Activated T-helper 1 cell treated with anti-CD3 and anti-CD28 coated beads, Interleukin-2, amount 50 U/mL, for 16 hours (primary cell): ENCODE measurements around the gene TGDS.

ENCODE experiments used
- DNase-seq, 2 donors: peaks; one replicate each; pipeline ENCODE4 v3.0.0-alpha.2; 2020; ENCODE audit warnings: low read depth in 1 of 2, low spot score in 1 of 2

Gene TGDS

GRCh38 chr13:94601446-94602431 is 5.8 kb upstream of the TGDS start, which contains the start of gene GPR180:
Gene GPR180 (plus strand): TSS chr13:94601857. CDS start chr13:94601928, 71 bp downstream.
- peak; percentile 66 to 84 for DNase-seq

- DNase-seq, result no peak
These were observed 3.9 kb upstream of the TGDS start for GRCh38 chr13:94599877-94600276.

DNA sequence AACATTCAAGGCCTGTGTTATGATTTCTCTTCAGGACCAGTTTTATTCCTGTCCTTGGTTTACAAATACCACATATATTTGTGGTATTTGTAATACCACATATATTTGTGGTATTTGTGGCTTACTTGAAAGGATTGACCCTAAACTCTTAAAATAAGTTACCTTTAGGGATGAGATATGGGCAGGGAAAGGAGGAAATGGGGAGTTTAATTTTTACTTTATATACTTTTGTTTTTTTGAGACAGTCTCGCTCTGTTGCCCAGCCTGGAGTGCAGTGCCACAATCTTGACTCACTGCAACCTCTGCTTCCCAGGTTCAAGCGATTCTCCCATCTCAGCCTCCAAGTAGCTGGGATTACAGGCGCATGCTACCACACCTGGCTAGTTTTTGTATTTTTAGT is 2.3 kb upstream of the TGDS start:
- no peak for DNase-seq

- no peak for DNase-seq
These were observed 621 bp upstream of the TGDS start for GRCh38 chr13:94596575-94596971.

GRCh38 chr13:94595001-94595949 is 677 bp downstream of the TGDS start:
- DNase-seq, result no peak

GRCh38 chr13:94590744-94591143 is 5.2 kb downstream of the TGDS start:
- no peak for DNase-seq

DNA sequence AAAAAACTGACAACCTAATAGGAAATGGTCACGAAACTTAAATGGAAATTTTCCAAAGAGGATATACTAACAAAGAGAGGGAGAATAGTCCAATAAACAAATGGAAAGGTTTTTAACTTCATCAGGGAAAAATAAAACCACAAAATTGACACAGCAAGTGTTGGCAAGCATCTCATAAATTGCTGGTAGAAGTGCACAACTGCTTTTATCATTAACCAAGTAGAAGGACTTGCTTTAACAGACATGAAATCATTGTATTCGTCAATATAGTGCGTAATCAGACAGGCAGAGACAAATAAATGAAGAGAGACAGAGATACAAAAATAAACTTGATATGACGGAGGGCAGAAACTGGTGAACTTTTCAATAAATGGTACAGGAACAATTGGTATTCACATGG is 7.4 kb downstream of the TGDS start:
- no peak for DNase-seq

GRCh38 chr13:94586371-94586770 is 9.6 kb downstream of the TGDS start:
- no peak for DNase-seq

DNA sequence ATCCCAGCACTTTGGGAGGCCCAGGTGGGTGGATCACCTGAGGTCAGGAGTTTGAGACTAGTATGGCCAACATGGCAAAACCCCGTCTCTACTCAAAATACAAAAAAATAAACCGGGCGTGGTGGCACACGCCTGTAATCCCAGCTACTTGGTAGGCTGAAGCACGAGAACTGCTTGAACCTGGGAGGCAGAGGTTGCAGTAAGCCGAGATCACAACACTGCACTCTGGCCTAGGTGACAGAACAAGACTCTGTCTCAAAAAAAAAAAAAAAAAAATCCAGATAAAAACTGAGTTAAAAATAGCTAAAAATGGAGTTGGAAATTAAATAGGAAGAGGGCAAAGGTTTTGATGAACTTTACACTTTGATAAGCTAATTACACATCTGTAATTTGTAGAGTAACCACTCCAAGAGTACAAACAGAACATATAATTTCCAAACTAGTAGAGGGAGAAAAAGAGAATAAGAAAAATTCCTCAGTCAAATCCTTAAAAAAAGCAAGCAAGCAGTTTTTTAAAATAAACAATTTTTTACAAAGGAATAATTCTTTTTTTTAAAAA is 10.3 kb downstream of the TGDS start:
- DNase-seq, result no peak

- DNase-seq, result no peak
These were observed 12.0 kb downstream of the TGDS start for GRCh38 chr13:94583926-94584325.

GRCh38 chr13:94579063-94579462 is 16.9 kb downstream of the TGDS start:
- no peak for DNase-seq

- no peak for DNase-seq
These were observed 26.3 kb downstream of the TGDS start for GRCh38 chr13:94569615-94570014.

DNA sequence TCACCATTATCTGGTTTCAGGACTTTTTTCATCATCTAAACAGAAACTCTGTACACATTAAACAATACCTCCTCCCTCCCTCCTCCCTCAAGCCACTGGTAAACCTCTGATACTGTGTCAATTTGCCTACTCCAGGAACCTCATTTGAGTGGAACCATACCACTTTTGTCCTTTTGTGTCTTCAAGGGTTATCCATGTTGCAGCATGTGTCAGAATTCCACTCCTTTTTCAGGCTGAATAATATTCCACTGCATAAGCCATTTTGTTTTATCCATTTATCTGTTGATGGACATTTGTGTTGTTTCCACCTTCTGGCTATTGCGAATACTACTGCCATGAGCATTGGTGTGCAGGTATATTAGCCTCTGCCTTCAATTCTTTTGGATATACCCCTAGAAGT is 27.5 kb downstream of the TGDS start:
- no peak for DNase-seq

- no peak for DNase-seq
These were observed 28.4 kb downstream of the TGDS start for GRCh38 chr13:94567581-94567980.

GRCh38 chr13:94561126-94561525 is 34.8 kb downstream of the TGDS start:
- DNase-seq, result no peak

DNA sequence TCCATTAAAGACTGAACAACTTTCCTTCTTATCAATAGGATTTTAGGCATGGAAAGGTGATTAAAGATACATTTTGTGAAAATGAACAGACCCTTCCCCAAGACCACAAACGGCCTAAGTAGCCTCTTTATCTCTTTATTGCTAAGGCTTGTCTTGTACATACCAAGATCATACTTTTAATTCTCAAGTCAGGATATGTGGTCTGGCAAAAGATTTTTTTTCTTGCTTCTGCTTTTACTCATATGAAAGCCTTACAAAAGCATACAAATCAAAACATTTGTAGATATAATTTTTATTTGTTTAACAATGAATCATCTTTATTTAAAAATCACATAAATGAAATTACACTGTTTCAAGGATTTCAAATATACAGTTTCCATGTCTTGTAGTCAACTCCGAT is 35.8 kb downstream of the TGDS start:
- no peak for DNase-seq

- no peak for DNase-seq
These were observed 36.6 kb downstream of the TGDS start for GRCh38 chr13:94559222-94559795.

DNA sequence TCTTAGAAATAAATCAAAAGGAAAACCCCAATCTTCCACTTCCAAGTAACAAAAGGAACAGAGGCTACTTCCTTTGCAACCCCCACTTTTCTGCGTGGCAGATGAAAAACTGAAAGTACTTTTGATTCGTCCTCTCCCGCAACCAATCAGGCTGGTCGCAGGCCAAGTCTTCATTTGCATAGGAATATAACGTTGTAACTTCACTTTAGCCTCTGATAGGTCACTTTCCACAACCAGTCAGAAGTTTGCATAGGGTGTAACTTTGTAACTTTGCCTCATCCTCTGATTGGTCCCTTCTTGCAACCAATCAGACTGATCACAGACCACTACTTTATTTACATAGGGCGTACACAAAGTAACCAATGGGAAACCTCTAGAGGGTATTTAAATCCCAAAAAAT is 37.2 kb downstream of the TGDS start:
- DNase-seq, result no peak

- DNase-seq, result no peak
These were observed 38.2 kb downstream of the TGDS start for GRCh38 chr13:94557684-94558235.

- no peak for DNase-seq
These were observed 39.3 kb downstream of the TGDS start for GRCh38 chr13:94556621-94557020.

DNA sequence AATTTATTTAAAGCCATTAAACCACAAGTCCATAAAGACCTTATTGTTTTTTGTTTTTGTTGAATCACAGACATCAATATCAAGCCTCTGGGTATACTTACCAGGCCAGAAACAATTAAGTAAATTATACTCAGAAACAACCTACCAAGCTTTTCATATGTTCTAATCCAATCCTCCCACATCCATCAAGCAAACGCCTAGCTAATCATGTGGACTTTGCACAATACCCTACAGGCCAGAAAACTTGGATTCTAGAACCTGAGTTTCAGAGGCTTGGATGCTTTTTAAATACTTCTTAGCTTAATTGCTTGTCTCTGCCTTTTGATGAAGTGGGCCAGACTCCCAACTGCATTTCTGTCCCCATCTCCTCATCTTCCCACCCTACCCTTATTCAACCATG is 39.9 kb downstream of the TGDS start:
- DNase-seq, result no peak
